ENCODE results near the gene METTL22. TPM values are rescaled to one million over a fixed set of nuclear protein-coding genes. Genes with fewer than 3 reads are reported as not detected.

The METTL22 gene
- polyA plus RNA-seq, 4 donors = 14.1 to 23.3 (median 15.5) TPM

GRCh38 chr16:8660841-8661301 is 39.4 kb downstream of the METTL22 start:
- DNase-seq (peak; percentile 72), FAIRE-seq (no peak)
- H3K9me3 ChIP-seq (ENCODE audit: control insufficient read depth in 2 of 2, insufficient read depth in 1 of 2, low read depth in 1 of 2, low read length in 1 of 2) = no peaks in the 10 kb centered on the region
- WGBS, 3 donors = 12 to 22% (median 18%) methylated on average over 13 of the region's 13 CpGs
- no peak overlapping the region for H3K4me3 ChIP-seq (ENCODE audit: low read depth in 1 of 3, low read length in 3 of 3)
- peaks cover 0 to 11% (median 0%) of the 10 kb centered on the region in 3 donors for H3K36me3 ChIP-seq (ENCODE audit: control insufficient read depth in 3 of 3, insufficient read depth in 2 of 3, low read depth in 1 of 3, low read length in 3 of 3)
- H3K4me1 ChIP-seq (ENCODE audit: control insufficient read depth in 3 of 3, insufficient read depth in 2 of 3, low read depth in 1 of 3, low read length in 2 of 3) = no peaks in the 10 kb centered on the region
- no peak overlapping the region for H3K27ac ChIP-seq (ENCODE audit: low read depth in 1 of 3, low read length in 2 of 3)
- H3K27me3 ChIP-seq (ENCODE audit: control insufficient read depth in 3 of 3, insufficient read depth in 3 of 3, low read length in 3 of 3) = no peaks in the 10 kb centered on the region

- H3K9me3 ChIP-seq (ENCODE audit: control insufficient read depth in 2 of 2, insufficient read depth in 1 of 2, low read depth in 1 of 2, low read length in 1 of 2) = no peaks in the 10 kb centered on the region
- FAIRE-seq (no peak), DNase-seq (no peak)
- H3K4me3 ChIP-seq (ENCODE audit: low read depth in 1 of 3, low read length in 3 of 3) = no peak overlapping the region
- no peaks in the 10 kb centered on the region for H3K4me1 ChIP-seq (ENCODE audit: control insufficient read depth in 3 of 3, insufficient read depth in 2 of 3, low read depth in 1 of 3, low read length in 2 of 3)
- no peak overlapping the region for H3K27ac ChIP-seq (ENCODE audit: low read depth in 1 of 3, low read length in 2 of 3)
- H3K27me3 ChIP-seq (ENCODE audit: control insufficient read depth in 3 of 3, insufficient read depth in 3 of 3, low read length in 3 of 3) = no peaks in the 10 kb centered on the region
- H3K36me3 ChIP-seq (ENCODE audit: control insufficient read depth in 3 of 3, insufficient read depth in 2 of 3, low read depth in 1 of 3, low read length in 3 of 3) = peaks cover 0 to 13% (median 0%) of the 10 kb centered on the region in 3 donors
- 72 to 86% (median 82%) methylated on average over 5 of the region's 5 CpGs for WGBS, 3 donors
These were observed 40.2 kb downstream of the METTL22 start for GRCh38 chr16:8661703-8662102.

- Histone ChIP-seq H3K4me3 (ENCODE audit: low read depth in 1 of 3, low read length in 3 of 3) (no peak overlapping the region), H3K9me3 (ENCODE audit: control insufficient read depth in 2 of 2, insufficient read depth in 1 of 2, low read depth in 1 of 2, low read length in 1 of 2) (no peaks in the 10 kb centered on the region), H3K36me3 (ENCODE audit: control insufficient read depth in 3 of 3, insufficient read depth in 2 of 3, low read depth in 1 of 3, low read length in 3 of 3) (peaks cover 0 to 13% (median 0%) of the 10 kb centered on the region in 3 donors), H3K27ac (ENCODE audit: low read depth in 1 of 3, low read length in 2 of 3) (no peak overlapping the region), H3K4me1 (ENCODE audit: control insufficient read depth in 3 of 3, insufficient read depth in 2 of 3, low read depth in 1 of 3, low read length in 2 of 3) (no peaks in the 10 kb centered on the region), H3K27me3 (ENCODE audit: control insufficient read depth in 3 of 3, insufficient read depth in 3 of 3, low read length in 3 of 3) (no peaks in the 10 kb centered on the region)
- DNase-seq (no peak), FAIRE-seq (no peak)
- WGBS, 3 donors = 84 to 85% (median 84%) methylated on average over 8 to 9 of the region's 9 CpGs
These were observed 41.9 kb downstream of the METTL22 start for GRCh38 chr16:8663192-8664089.

- 78 to 90% (median 85%) methylated on average over 6 of the region's 6 CpGs for WGBS, 3 donors
- no peak overlapping the region for H3K4me3 ChIP-seq (ENCODE audit: low read depth in 1 of 3, low read length in 3 of 3)
- H3K36me3 ChIP-seq (ENCODE audit: control insufficient read depth in 3 of 3, insufficient read depth in 2 of 3, low read depth in 1 of 3, low read length in 3 of 3) = peaks cover 0 to 16% (median 0%) of the 10 kb centered on the region in 3 donors
- no peak overlapping the region for H3K27ac ChIP-seq (ENCODE audit: low read depth in 1 of 3, low read length in 2 of 3)
- FAIRE-seq (no peak), DNase-seq (no peak)
- no peaks in the 10 kb centered on the region for H3K4me1 ChIP-seq (ENCODE audit: control insufficient read depth in 3 of 3, insufficient read depth in 2 of 3, low read depth in 1 of 3, low read length in 2 of 3)
- no peaks in the 10 kb centered on the region for H3K27me3 ChIP-seq (ENCODE audit: control insufficient read depth in 3 of 3, insufficient read depth in 3 of 3, low read length in 3 of 3)
- H3K9me3 ChIP-seq (ENCODE audit: control insufficient read depth in 2 of 2, insufficient read depth in 1 of 2, low read depth in 1 of 2, low read length in 1 of 2) = no peaks in the 10 kb centered on the region
These were observed 44.0 kb downstream of the METTL22 start for GRCh38 chr16:8665529-8665928.

GRCh38 chr16:8667492-8667891 is 46.0 kb downstream of the METTL22 start:
- Histone ChIP-seq H3K36me3 (ENCODE audit: control insufficient read depth in 3 of 3, insufficient read depth in 2 of 3, low read depth in 1 of 3, low read length in 3 of 3) (peaks cover 0 to 16% (median 0%) of the 10 kb centered on the region in 3 donors), H3K9me3 (ENCODE audit: control insufficient read depth in 2 of 2, insufficient read depth in 1 of 2, low read depth in 1 of 2, low read length in 1 of 2) (no peaks in the 10 kb centered on the region), H3K4me1 (ENCODE audit: control insufficient read depth in 3 of 3, insufficient read depth in 2 of 3, low read depth in 1 of 3, low read length in 2 of 3) (no peaks in the 10 kb centered on the region), H3K4me3 (ENCODE audit: low read depth in 1 of 3, low read length in 3 of 3) (no peak overlapping the region), H3K27me3 (ENCODE audit: control insufficient read depth in 3 of 3, insufficient read depth in 3 of 3, low read length in 3 of 3) (no peaks in the 10 kb centered on the region), H3K27ac (ENCODE audit: low read depth in 1 of 3, low read length in 2 of 3) (no peak overlapping the region)
- 90 to 95% (median 93%) methylated on average over 3 of the region's 3 CpGs for WGBS, 3 donors
- DNase-seq = no peak
- no peak for FAIRE-seq

GRCh38 chr16:8668113-8668512 is 46.6 kb downstream of the METTL22 start:
- 86 to 94% (median 87%) methylated on average over 5 of the region's 5 CpGs for WGBS, 3 donors
- DNase-seq (no peak), FAIRE-seq (no peak)
- no peak overlapping the region for H3K4me3 ChIP-seq (ENCODE audit: low read depth in 1 of 3, low read length in 3 of 3)
- H3K27me3 ChIP-seq (ENCODE audit: control insufficient read depth in 3 of 3, insufficient read depth in 3 of 3, low read length in 3 of 3) = no peaks in the 10 kb centered on the region
- peaks cover 0 to 16% (median 0%) of the 10 kb centered on the region in 3 donors for H3K36me3 ChIP-seq (ENCODE audit: control insufficient read depth in 3 of 3, insufficient read depth in 2 of 3, low read depth in 1 of 3, low read length in 3 of 3)
- no peaks in the 10 kb centered on the region for H3K9me3 ChIP-seq (ENCODE audit: control insufficient read depth in 2 of 2, insufficient read depth in 1 of 2, low read depth in 1 of 2, low read length in 1 of 2)
- no peak overlapping the region for H3K27ac ChIP-seq (ENCODE audit: low read depth in 1 of 3, low read length in 2 of 3)
- H3K4me1 ChIP-seq (ENCODE audit: control insufficient read depth in 3 of 3, insufficient read depth in 2 of 3, low read depth in 1 of 3, low read length in 2 of 3) = no peaks in the 10 kb centered on the region

- H3K4me1 ChIP-seq (ENCODE audit: control insufficient read depth in 3 of 3, insufficient read depth in 2 of 3, low read depth in 1 of 3, low read length in 2 of 3) = peaks cover 0 to 5% (median 0%) of the 10 kb centered on the region in 3 donors
- FAIRE-seq (no peak), DNase-seq (no peak)
- H3K4me3 ChIP-seq (ENCODE audit: low read depth in 1 of 3, low read length in 3 of 3) = no peak overlapping the region
- H3K9me3 ChIP-seq (ENCODE audit: control insufficient read depth in 2 of 2, insufficient read depth in 1 of 2, low read depth in 1 of 2, low read length in 1 of 2) = no peaks in the 10 kb centered on the region
- H3K36me3 ChIP-seq (ENCODE audit: control insufficient read depth in 3 of 3, insufficient read depth in 2 of 3, low read depth in 1 of 3, low read length in 3 of 3) = peaks cover 0 to 13% (median 0%) of the 10 kb centered on the region in 3 donors
- no peak overlapping the region for H3K27ac ChIP-seq (ENCODE audit: low read depth in 1 of 3, low read length in 2 of 3)
- 88 to 100% (median 91%) methylated on average over 1 of the region's 1 CpG for WGBS, 3 donors
- H3K27me3 ChIP-seq (ENCODE audit: control insufficient read depth in 3 of 3, insufficient read depth in 3 of 3, low read length in 3 of 3) = no peaks in the 10 kb centered on the region
These were observed 48.0 kb downstream of the METTL22 start for GRCh38 chr16:8669481-8669880.

GRCh38 chr16:8670014-8670560 is 48.6 kb downstream of the METTL22 start:
- 70 to 92% (median 73%) methylated on average over 1 of the region's 1 CpG for WGBS, 3 donors
- FAIRE-seq (no peak), DNase-seq (no peak)

More at GRCh38 chr16:8670014-8670560, 48.6 kb downstream of the METTL22 start:
- H3K4me3 ChIP-seq (ENCODE audit: low read depth in 1 of 3, low read length in 3 of 3) = no peak overlapping the region
- H3K4me1 ChIP-seq (ENCODE audit: control insufficient read depth in 3 of 3, insufficient read depth in 2 of 3, low read depth in 1 of 3, low read length in 2 of 3) = peaks cover 0 to 5% (median 3%) of the 10 kb centered on the region in 3 donors
- no peaks in the 10 kb centered on the region for H3K9me3 ChIP-seq (ENCODE audit: control insufficient read depth in 2 of 2, insufficient read depth in 1 of 2, low read depth in 1 of 2, low read length in 1 of 2)
- H3K27me3 ChIP-seq (ENCODE audit: control insufficient read depth in 3 of 3, insufficient read depth in 3 of 3, low read length in 3 of 3) = no peaks in the 10 kb centered on the region
- no peak overlapping the region for H3K27ac ChIP-seq (ENCODE audit: low read depth in 1 of 3, low read length in 2 of 3)
- peaks cover 0 to 9% (median 0%) of the 10 kb centered on the region in 3 donors for H3K36me3 ChIP-seq (ENCODE audit: control insufficient read depth in 3 of 3, insufficient read depth in 2 of 3, low read depth in 1 of 3, low read length in 3 of 3)
